HG03175 (cell line): ENCODE data around the gene CLDN16.

Source experiments
- ATAC-seq: cut with Tn5 transposase; IDR thresholded peaks from one replicate; pipeline ENCODE4 v1.9.1; 2021; ENCODE audit warnings: mild to moderate bottlenecking, moderate library complexity; ENCODE audit not compliant: unreplicated experiment

Gene CLDN16

GRCh38 chr3:190378240-190378891 is 9.6 kb upstream of the CLDN16 start:
- ATAC-seq, result no peak

- ATAC-seq, result no peak
These were observed 7.8 kb upstream of the CLDN16 start for GRCh38 chr3:190380184-190380583.

- no peak for ATAC-seq
These were observed 6.5 kb upstream of the CLDN16 start for GRCh38 chr3:190381441-190381840.

- no peak for ATAC-seq
These were observed 5.9 kb upstream of the CLDN16 start for GRCh38 chr3:190382082-190382481.

- peak; percentile 72 for ATAC-seq
These were observed 3.6 kb upstream of the CLDN16 start for GRCh38 chr3:190384309-190384756.

GRCh38 chr3:190385731-190386688 is 2.0 kb upstream of the CLDN16 start:
- ATAC-seq, result no peak

GRCh38 chr3:190388703-190389102 is 740 bp downstream of the CLDN16 start:
- ATAC-seq, result no peak

- no peak for ATAC-seq
These were observed 8.0 kb downstream of the CLDN16 start for GRCh38 chr3:190396001-190396400.

GRCh38 chr3:190397889-190398288 is 9.9 kb downstream of the CLDN16 start:
- no peak for ATAC-seq

- no peak for ATAC-seq
These were observed 11.7 kb downstream of the CLDN16 start for GRCh38 chr3:190399677-190400076.

GRCh38 chr3:190401963-190402362 is 14.0 kb downstream of the CLDN16 start:
- ATAC-seq, result no peak

GRCh38 chr3:190404715-190405114 is 16.8 kb downstream of the CLDN16 start:
- no peak for ATAC-seq

- no peak for ATAC-seq
These were observed 26.3 kb downstream of the CLDN16 start for GRCh38 chr3:190414297-190414696.

- ATAC-seq, result no peak
These were observed 36.1 kb downstream of the CLDN16 start for GRCh38 chr3:190424108-190424477.

GRCh38 chr3:190424478-190425439 is 36.8 kb downstream of the CLDN16 start:
- peak; percentile 67 for ATAC-seq

- ATAC-seq, result no peak
These were observed 37.9 kb downstream of the CLDN16 start for GRCh38 chr3:190425833-190426232.

GRCh38 chr3:190426806-190427507 is 39.0 kb downstream of the CLDN16 start:
- no peak for ATAC-seq

GRCh38 chr3:190429681-190430080 is 41.7 kb downstream of the CLDN16 start:
- ATAC-seq, result no peak

GRCh38 chr3:190430906-190431305 is 42.9 kb downstream of the CLDN16 start:
- no peak for ATAC-seq

- no peak for ATAC-seq
These were observed 44.3 kb downstream of the CLDN16 start for GRCh38 chr3:190432216-190432615.
